K562 (cell line): ENCODE measurements around the gene INS. TPM values are rescaled to one million over a fixed set of nuclear protein-coding genes. Genes with fewer than 3 reads are reported as not detected.

Source experiments
- ATAC-seq: fragments of 200-7000 bp; cut with Tn5 transposase; 3 replicates; pipeline ENCODE4 v1.9.1; 2020; ENCODE audit warnings: moderate library complexity
- BruUV-seq: library from RNA; stranded (reverse); fragments of 400-500 nt; replicated peaks from 2 replicates; lab custom pipeline; 2021; lab: Mats Ljungman, UMichigan
- CTCF ChIA-PET: fragments of 300-600 bp; formaldehyde crosslinking; extraction: SDS; loops from one replicate; lab custom pipeline; 2021; ENCODE audit warnings: low intra/inter-chr PET ratio; lab: Yijun Ruan, JAX
- POLR2A ChIA-PET: fragments of 300-600, 350-650 bp; sonication (Branson Sonifier 250); formaldehyde crosslinking; extraction: SDS; loops from one replicate; lab custom pipeline; 2021; ENCODE audit warnings: antibody characterized with exemption, inconsistent platforms; lab: Yijun Ruan, JAX
- DNase-seq, 4 experiments: peaks; one replicate each; pipeline versions ENCODE4 v3.0.0 to v3.0.0-alpha.2; 2011 to 2018; ENCODE audit warnings: low spot score in 3 of 4, mixed read lengths in 3 of 4; ENCODE audit errors: extremely low read depth in 1 of 4
- FAIRE-seq: peaks from 2 replicates; lab custom pipeline; 2011; peaks lifted over from hg19 to GRCh38; lab: Jason Lieb, UNC
- H2AFZ ChIP-seq: 2 replicates; pipeline ENCODE4 v1.6.0; 2011; ENCODE audit warnings: low read depth, low read length, control low read depth, inconsistent platforms
- H3K27ac ChIP-seq: fragments of 200-600 bp; 3 replicates; pipeline ENCODE4 v1.8.0; 2011; ENCODE audit warnings: low read depth, mild to moderate bottlenecking, control low read depth, inconsistent platforms, low read length, moderate library complexity, mixed read lengths; ENCODE audit errors: extremely low read depth
- H3K27me3 ChIP-seq, 2 experiments: fragments of 300-600 bp in 1 of 2; 2 replicates in 1 of 2; 3 replicates in 1 of 2; pipeline versions ENCODE4 v1.6.0 to v1.8.0; 2011; ENCODE audit warnings: inconsistent platforms in 2 of 2, low read length in 2 of 2, mild to moderate bottlenecking in 1 of 2, mixed read lengths in 1 of 2, moderate library complexity in 1 of 2; ENCODE audit not compliant: control insufficient read depth in 2 of 2, insufficient read depth in 2 of 2
- H3K36me3 ChIP-seq: fragments of 300-600 bp; 3 replicates; pipeline ENCODE4 v1.8.0; 2011; ENCODE audit warnings: mild to moderate bottlenecking, low read length, inconsistent platforms; ENCODE audit not compliant: control insufficient read depth, insufficient read depth
- H3K4me1 ChIP-seq, 2 experiments: fragments of 200-600 bp in 1 of 2; replicated peaks in 1 of 2; 2 replicates in 1 of 2; 3 replicates in 1 of 2; pipeline versions ENCODE4 v1.5.1 to v1.8.0; 2011; ENCODE audit warnings: inconsistent platforms in 2 of 2, low read length in 2 of 2, mild to moderate bottlenecking in 1 of 2, mixed read lengths in 1 of 2, moderate library complexity in 1 of 2; ENCODE audit not compliant: control insufficient read depth in 2 of 2, insufficient read depth in 2 of 2
- H3K4me2 ChIP-seq: 2 replicates; pipeline ENCODE4 v1.6.1; 2011; ENCODE audit warnings: low read length, control low read depth, inconsistent platforms, mixed read lengths; ENCODE audit not compliant: insufficient read depth
- H3K4me3 ChIP-seq: fragments of 200-600 bp; sonication (generic), shearing (Covaris generic); 2 replicates; pipeline ENCODE4 v1.5.1; 2016; ENCODE audit warnings: control low read depth, inconsistent platforms
- H3K79me2 ChIP-seq: fragments of 200-600 bp; 3 replicates; pipeline ENCODE4 v1.8.0; 2011; ENCODE audit warnings: low read length, inconsistent platforms; ENCODE audit not compliant: control insufficient read depth, insufficient read depth
- H3K9ac ChIP-seq, 2 experiments: 2 replicates each; pipeline versions ENCODE4 v1.6.0 to v1.6.1; 2011; ENCODE audit warnings: low read depth in 2 of 2, low read length in 2 of 2, control low read depth in 1 of 2, inconsistent platforms in 1 of 2, mild to moderate bottlenecking in 1 of 2, mixed read lengths in 1 of 2; ENCODE audit not compliant: insufficient read depth in 1 of 2
- H3K9me1 ChIP-seq: one replicate; pipeline ENCODE4 v1.6.0; 2011; ENCODE audit warnings: inconsistent platforms, mild to moderate bottlenecking, low read length, moderate library complexity; ENCODE audit not compliant: control insufficient read depth, insufficient read depth
- H3K9me3 ChIP-seq: replicated peaks from 2 replicates; pipeline ENCODE4 v1.5.1; 2011; ENCODE audit warnings: low read depth, low read length, inconsistent platforms; ENCODE audit not compliant: control insufficient read depth, insufficient read depth
- H4K20me1 ChIP-seq: replicated peaks from 2 replicates; pipeline ENCODE4 v1.6.1; 2011; ENCODE audit warnings: low read length, inconsistent platforms, mixed read lengths; ENCODE audit not compliant: control insufficient read depth, insufficient read depth
- EGR1 ChIP-seq: fragments of 450-650 bp; conservative IDR thresholded peaks from 2 replicates; pipeline ENCODE4 v1.6.1; 2017; ENCODE audit warnings: mild to moderate bottlenecking
- HMG20B ChIP-seq: fragments of 250-450 bp; sonication (Bioruptor Pico); IDR thresholded peaks from 2 replicates; pipeline ENCODE4 v1.5.0; 2021; ENCODE audit warnings: mild to moderate bottlenecking
- SNIP1 ChIP-seq: fragments of 450-650 bp; IDR thresholded peaks from 2 replicates; pipeline ENCODE4 v1.7.1; 2017; ENCODE audit warnings: low read depth, mild to moderate bottlenecking
- TFAM ChIP-seq: fragments of 250-450 bp; sonication (Bioruptor Pico); conservative IDR thresholded peaks from 2 replicates; pipeline ENCODE4 v1.5.0; 2021; ENCODE audit warnings: mild to moderate bottlenecking, moderate library complexity
- ZNF224 ChIP-seq: sonication (generic); formaldehyde crosslinking; IDR thresholded peaks from 2 replicates; pipeline ENCODE4 v1.8.0; 2022; ENCODE audit warnings: mild to moderate bottlenecking, missing genetic modification reagents
- WGBS: fragments of 100-300 bp; shearing (Covaris generic); methylation state at CpG from one replicate; pipeline ENCODE4 v1.1.6; 2016; ENCODE audit warnings: low coverage, mixed read lengths; ENCODE audit not compliant: insufficient coverage; ENCODE audit errors: missing lambda C conversion rate; 5-methylcytosine and 5-hydroxymethylcytosine counted together
- in situ Hi-C: fragments of 300-500 bp; cut with MboI; formaldehyde crosslinking; loops from 4 replicates; pipeline ENCODE4 v1.15.0; 2018; ENCODE audit warnings: inconsistent platforms, mixed read lengths
- intact Hi-C: fragments of 100-400 bp; cut with micrococcal nuclease; formaldehyde crosslinking; loops from 2 replicates; pipeline ENCODE4 v1.14.2; 2022
- polyA plus RNA-seq, 8 experiments: library from polyadenylated mRNA; depleted of rRNA in 4 of 8; stranded (reverse) in 5 of 8; unstranded in 3 of 8; fragments of >200 nt; fragmentation: Nextera tagmentation in 2 of 8; fragmentation: Illumina TruSeq in 1 of 8; extraction: Ambion mirVana in 2 of 8; extraction: Trizol in 1 of 8; gene quantifications; 2 replicates each; pipeline versions ENCODE4 v1.2.1 to v1.2.3, GENCODE V29; 2011 to 2014; ENCODE audit warnings: inconsistent platforms in 1 of 8, missing spikeins in 1 of 8
- total RNA-seq, 7 experiments: library from RNA; depleted of rRNA in 6 of 7; stranded (reverse); fragments of >200 nt in 6 of 7; fragmentation: Illumina TruSeq in 2 of 7; extraction: Trizol in 2 of 7; gene quantifications; 2 replicates each; pipeline versions ENCODE4 v1.2.1 to v1.2.3, GENCODE V29; 2011 to 2021; ENCODE audit warnings: low replicate concordance in 1 of 7
- TF ChIP-seq, protein P1 (sequence below): sonication (generic); formaldehyde crosslinking; IDR thresholded peaks from 2 replicates; pipeline ENCODE4 v1.4.0; 2020; ENCODE audit warnings: mild to moderate bottlenecking, missing genetic modification reagents

INS gene
- total and polyA plus RNA-seq, 9 of the 15 experiments (the other 6 are each of a cell fraction or from before 2014, with no cell fraction given): not detected

DNA sequence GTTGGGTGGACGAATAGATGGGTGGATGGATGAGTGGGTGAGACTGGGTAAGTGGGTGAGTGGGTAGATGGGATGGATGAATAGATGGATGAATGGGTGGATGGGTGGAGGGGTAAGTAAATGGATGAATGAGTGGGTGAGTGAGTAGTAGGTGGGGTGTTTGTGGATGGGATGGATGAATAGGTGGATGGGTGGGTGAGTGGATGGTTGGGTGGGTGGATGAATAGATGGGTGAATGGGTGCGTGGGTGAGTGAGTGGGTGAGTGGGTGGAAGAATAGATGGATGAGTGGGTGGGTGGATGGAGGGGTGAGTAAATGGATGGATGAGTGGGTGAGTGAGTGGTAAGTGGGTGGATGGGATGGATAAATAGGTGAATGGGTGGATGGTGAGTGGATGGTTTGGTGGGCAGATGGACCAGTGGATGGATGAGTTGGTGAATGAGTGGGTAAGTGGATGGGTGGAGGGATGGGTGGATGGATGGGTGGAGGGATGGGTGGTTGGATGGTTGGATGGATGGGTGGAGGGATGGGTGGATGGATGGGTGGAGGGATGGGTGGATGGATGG is 34.4 kb downstream of the INS start:
- H2AFZ ChIP-seq: no peak overlapping the region
- WGBS: 0% methylated on average over 1 of the region's 2 CpGs
- H3K36me3 ChIP-seq: no peaks in the 10 kb centered on the region
- no TSS peak for BruUV-seq
- H3K4me1 ChIP-seq: no peaks in the 10 kb centered on the region
- ChIA-PET POLR2A (no interaction called here), CTCF (no interaction called here)
- intact Hi-C loops: no loop called here
- H3K79me2 ChIP-seq: no peaks in the 10 kb centered on the region
- no peaks in the 10 kb centered on the region for H4K20me1 ChIP-seq
- no peaks in the 10 kb centered on the region for H3K9me1 ChIP-seq
- no peak for ATAC-seq
- FAIRE-seq: no peak
- TF ChIP-seq HMG20B (CRISPR knock-in tag) (no peak), ZNF224 (CRISPR knock-in tag) (no peak), EGR1 (peak; percentile 41; the same call in 1 of the 2 replicates), SNIP1 (no peak), TFAM (CRISPR knock-in tag) (no peak)
- TF ChIP-seq, protein P1, sequence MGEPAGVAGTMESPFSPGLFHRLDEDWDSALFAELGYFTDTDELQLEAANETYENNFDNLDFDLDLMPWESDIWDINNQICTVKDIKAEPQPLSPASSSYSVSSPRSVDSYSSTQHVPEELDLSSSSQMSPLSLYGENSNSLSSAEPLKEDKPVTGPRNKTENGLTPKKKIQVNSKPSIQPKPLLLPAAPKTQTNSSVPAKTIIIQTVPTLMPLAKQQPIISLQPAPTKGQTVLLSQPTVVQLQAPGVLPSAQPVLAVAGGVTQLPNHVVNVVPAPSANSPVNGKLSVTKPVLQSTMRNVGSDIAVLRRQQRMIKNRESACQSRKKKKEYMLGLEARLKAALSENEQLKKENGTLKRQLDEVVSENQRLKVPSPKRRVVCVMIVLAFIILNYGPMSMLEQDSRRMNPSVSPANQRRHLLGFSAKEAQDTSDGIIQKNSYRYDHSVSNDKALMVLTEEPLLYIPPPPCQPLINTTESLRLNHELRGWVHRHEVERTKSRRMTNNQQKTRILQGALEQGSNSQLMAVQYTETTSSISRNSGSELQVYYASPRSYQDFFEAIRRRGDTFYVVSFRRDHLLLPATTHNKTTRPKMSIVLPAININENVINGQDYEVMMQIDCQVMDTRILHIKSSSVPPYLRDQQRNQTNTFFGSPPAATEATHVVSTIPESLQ (CRISPR knock-in tag): no peak
- no peak overlapping the region for H3K9ac ChIP-seq
- in situ Hi-C loops: no loop called here
- no peak for DNase-seq
- peaks cover 0 to 11% of the 10 kb centered on the region in 2 experiments; a peak in 2 of 5 replicates for H3K27me3 ChIP-seq
- no peak overlapping the region for H3K4me3 ChIP-seq
- H3K4me2 ChIP-seq: no peak overlapping the region
- 0 out of 2 replicates have a peak, but pooled peaks cover 3% of the 10 kb centered on the region for H3K9me3 ChIP-seq
- no peak overlapping the region for H3K27ac ChIP-seq
